HG03521 (cell line): Measurements from ENCODE around the gene KIZ.
"Not testable (repeated sequence)": the region's sequence is repeated elsewhere in the genome, so short reads cannot be mapped to it uniquely, and the experiment has no call there.

Source experiments
- ATAC-seq: cut with Tn5 transposase; IDR thresholded peaks from one replicate; pipeline ENCODE4 v1.9.1; 2021; ENCODE audit warnings: mild to moderate bottlenecking, moderate library complexity; ENCODE audit not compliant: unreplicated experiment

The KIZ gene

DNA sequence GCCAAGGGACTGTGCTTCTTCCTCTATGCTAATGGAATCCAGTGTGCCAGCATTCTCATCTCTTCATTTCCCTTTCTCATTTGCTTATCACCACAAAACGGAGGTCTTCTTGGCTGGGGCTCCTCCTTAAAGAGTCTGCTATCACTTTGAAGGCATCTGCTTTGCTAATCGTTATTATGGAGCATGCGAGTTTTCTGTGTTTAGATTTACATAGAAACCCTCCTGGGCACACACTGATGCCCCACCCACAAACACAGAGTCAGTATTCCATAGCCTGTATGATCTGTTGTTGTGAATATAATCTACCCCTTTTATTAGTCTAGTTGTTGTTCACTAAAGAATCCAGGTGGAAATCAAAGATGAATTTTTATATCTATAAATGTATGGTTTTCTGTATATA, 93.8 kb downstream of the KIZ start:
- ATAC-seq: no peak

GRCh38 chr20:21224217-21224616, 98.3 kb downstream of the KIZ start:
- ATAC-seq: no peak

- ATAC-seq: no peak
Measured at GRCh38 chr20:21225215-21225947, 99.5 kb downstream of the KIZ start.

- peak; percentile 69 for ATAC-seq
Measured at GRCh38 chr20:21228511-21228910, 102.6 kb downstream of the KIZ start.

GRCh38 chr20:21229163-21229562, 103.3 kb downstream of the KIZ start:
- ATAC-seq: no peak

GRCh38 chr20:21230220-21230619, 104.3 kb downstream of the KIZ start:
- ATAC-seq: no peak

DNA sequence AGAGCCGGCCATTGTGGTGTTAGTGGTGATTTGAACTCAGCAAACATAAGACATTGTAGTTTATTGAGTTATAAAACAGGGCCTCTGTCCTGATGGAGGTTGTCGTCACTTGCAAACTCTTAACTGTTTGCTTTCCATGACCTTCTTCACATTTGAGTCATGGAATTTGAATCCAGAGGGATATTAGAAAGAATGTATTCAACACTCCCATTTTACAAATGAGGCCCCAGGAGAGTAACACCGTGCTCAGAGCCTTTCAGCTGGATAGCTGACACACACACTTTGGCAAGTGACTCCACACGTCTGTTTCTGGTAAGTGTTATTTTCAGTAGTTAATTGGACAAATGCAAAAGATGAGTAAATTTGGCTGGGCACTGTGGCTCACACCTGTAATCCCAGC, 104.8 kb downstream of the KIZ start:
- no peak for ATAC-seq

- ATAC-seq: no peak
Measured at GRCh38 chr20:21232546-21233280, 106.8 kb downstream of the KIZ start.

DNA sequence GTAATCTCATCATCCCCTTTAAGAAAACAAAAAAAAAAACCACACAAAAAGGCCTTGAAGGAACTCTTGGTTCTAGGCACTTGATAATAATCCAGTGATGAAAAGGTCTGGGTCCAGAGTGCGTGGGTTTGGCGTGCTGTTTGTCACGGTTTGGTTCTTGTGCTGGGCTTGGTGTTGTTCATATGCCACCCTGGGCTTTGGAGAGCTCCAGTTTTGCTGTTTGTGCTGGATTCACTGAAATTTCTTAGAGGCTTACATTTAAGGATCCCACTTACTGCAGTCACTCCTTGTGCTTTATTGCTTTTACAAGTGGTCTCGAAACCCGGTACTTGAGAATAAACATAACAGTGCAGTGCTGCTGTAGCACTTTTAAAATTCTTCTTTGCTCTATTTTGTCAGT, 108.4 kb downstream of the KIZ start:
- no peak for ATAC-seq

DNA sequence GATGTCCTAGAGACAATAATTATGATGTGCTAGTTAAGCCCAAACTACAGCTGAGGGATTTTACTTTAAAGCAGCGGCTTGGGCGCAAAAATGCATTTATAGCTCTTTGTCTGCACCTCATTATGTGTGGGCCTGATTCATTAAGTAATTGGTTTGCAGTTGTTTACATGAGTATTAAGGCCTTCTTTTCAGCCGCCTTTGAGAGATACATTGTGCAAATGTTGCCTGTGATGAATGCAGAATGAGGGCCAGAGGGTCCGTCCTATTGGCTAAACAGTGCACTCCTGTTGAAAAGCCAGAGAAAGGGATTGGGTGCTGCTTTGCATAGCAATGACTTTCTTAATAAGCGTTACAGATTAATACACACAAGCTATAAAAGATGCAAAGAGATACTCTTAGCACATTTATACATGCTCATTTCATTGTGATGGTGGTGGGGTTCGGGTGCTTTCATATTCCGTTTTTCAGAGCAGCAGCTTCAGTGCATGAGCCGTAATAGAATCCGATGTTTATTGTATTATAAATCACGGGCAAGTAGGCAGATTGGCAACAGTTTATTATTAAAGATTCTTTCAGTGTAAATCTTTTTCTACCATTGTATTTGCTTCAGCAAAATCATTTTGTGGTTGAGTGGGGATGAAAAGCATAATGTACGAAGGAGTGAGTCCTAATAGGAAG, 109.1 kb downstream of the KIZ start:
- ATAC-seq: no peak

DNA sequence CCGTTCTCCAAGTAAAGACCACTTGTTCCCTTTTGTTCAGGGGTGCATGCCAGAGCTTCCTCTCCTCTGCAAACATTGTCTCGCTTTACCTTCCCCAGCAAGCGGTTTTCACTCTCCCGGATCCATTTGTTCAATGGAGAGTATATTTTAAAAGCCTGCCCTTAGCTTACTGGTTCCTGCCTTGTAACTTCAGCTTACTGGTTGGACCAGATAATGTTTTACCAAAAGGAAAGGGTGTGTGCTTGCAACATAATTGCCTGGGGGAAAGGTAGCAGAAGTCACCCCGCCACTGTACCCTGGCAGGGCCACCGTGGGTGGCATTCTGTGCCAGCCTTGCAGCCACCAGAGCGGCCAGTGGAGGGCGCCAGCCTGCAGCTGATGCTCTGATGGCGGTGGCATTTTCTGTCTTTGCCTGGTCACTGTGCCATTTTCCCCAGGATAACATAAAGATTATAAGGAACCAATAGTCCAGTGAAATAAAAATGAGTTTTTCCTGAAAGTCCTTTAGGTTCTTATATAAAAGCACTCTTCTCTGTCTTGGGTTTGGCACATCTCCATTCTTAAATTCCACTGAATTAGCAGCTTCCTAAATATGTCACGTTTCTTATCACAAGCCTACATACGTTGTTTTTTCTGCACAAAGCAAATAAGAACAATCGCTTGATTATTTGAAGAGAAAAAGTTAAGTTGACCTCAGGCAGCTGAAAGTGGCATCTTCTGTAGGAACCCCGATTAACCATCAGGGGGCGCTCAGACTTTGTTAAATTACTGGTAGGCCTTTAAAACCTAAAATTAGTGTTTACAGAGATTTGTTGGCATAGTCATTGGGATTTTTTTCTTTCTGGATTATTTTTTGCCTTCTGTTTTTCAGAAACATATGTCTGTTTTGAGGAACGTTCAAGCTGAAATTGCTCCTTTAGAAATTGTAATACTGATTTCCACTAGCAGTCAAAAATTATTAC, 109.9 kb downstream of the KIZ start:
- peak; percentile 46 for ATAC-seq

DNA sequence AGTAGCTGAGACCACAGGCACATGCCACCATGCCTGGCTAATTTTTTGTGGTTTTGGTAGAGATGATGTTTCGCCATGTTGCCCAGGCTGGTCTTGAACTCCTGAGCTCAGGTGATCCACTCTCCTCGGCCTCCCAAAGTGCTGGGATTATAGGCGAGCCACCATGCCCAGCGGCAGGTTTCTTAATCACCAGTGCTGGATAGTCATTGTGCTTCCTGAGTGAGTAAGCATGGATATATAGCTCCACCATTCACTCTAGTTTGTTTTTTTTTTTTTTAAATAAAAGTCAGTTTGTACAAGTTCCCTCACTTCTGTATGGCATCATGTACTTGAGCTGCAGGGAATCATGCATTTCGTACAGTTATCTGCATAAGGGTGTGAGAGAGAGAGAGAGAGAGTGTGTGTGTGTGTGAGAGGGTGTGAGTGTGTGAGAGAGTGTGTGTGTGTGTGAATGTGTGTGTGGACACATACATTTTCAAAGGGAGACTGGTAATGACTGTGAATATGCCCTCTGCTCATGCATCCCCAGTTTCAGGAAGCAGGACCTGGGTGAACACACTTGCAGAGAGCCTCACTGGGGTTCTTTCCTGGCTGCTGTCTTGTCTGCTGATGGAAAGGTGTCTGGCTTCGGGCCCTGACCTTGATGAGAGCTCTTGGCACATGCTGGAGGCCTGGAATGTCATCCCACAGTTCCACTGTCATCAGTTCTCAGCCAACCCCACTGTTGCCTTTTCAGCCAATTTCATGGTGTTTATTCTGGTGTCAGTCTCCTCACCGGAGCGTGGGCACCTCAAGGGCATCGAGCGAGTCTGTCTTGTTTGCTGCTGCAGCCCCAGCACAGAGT, 112.3 kb downstream of the KIZ start:
- ATAC-seq: no peak

GRCh38 chr20:21238818-21239536, 113.1 kb downstream of the KIZ start:
- no peak for ATAC-seq

DNA sequence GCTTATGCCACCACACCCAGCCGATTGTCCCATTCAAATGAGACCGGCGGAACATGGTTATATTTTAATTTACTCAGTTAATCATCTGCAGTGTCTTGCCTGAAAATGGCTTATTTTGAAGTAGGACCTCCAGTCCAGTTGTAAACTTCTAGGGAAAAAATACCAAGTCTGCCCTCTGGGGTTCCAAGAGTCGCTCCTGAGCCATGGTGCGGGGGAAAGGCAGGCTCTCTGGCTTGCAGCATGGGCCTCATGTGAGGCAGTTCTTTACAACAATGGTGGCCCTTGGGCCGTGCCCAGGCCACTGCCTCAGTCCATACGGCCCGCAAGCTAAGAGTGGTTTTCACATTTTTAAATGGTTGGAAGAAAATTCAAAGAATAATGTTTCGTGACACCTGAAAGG, 114.5 kb downstream of the KIZ start:
- ATAC-seq: no peak

GRCh38 chr20:21241406-21241805, 115.5 kb downstream of the KIZ start:
- no peak for ATAC-seq

GRCh38 chr20:21243811-21244210, 117.9 kb downstream of the KIZ start:
- no peak for ATAC-seq

DNA sequence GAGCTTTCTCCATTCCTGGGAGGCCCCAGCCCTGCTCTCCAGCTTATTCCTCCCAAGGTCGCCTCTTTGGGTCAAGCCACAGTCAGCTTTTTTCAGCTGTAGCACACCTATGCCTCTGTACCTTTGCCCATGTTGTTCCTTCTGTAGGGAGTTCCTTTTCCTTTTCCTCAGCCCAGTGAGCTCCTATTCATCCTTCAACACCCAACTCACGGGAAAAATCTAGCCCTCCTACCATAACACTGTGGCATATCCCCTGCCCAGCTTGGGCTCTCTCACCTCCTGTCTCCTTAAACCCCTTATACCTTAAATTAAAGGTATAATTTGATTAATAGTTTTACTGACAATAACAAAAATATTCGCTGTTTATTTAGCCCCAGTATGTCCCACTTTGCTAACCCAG, 118.9 kb downstream of the KIZ start:
- ATAC-seq: no peak

- ATAC-seq: no peak
Measured at GRCh38 chr20:21246161-21246560, 120.3 kb downstream of the KIZ start.

DNA sequence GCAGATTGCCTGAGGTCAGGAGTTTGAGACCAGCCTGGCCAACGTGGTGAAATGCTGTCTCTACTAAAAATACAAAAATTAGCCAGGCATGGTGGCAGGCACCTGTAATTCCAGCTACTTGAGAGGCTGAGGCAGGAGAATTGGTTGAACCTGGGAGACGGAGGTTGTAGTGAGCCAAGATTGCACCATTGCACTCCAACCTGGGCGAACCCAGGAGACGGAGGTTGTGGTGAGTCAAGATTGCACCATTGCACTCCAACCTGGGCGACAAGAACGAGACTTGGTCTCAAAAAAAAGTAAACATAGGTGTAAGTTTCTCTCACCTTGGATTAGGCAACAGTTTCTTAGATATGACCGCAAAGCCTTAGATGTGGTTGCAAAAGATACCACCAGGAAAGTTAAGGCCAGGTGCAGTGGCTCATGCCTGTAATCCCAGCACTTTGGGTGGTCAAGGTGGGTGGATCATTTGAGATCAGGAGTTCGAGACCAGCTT, 121.8 kb downstream of the KIZ start:
- not testable (repeated sequence) for ATAC-seq
